HG03442 (cell line): ENCODE data around the gene KCNT2.

Experiments used
- ATAC-seq: cut with Tn5 transposase; IDR thresholded peaks from one replicate; pipeline ENCODE4 v1.9.1; 2021; ENCODE audit warnings: mild to moderate bottlenecking, moderate library complexity; ENCODE audit not compliant: unreplicated experiment

Gene KCNT2

DNA sequence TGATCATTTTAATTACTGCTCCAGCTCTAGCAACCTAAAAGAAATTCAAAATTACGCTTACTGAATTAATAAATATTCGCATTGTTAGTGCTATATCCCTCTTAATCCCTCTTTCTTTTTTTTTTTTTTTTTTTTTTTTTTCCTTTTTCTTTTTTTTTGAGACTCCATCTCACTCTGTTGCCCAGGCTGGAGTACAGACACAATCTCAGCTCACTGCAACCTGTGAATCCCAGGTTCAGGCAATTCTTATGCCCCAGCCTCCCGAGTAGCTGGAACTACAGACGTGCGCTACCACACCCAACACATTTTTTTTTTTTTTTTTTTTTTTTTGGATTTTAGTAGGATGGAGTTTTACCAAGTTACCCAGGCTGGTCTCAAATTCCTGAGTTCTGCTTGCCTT lies 157.1 kb downstream of the KCNT2 start:
- no peak for ATAC-seq

DNA sequence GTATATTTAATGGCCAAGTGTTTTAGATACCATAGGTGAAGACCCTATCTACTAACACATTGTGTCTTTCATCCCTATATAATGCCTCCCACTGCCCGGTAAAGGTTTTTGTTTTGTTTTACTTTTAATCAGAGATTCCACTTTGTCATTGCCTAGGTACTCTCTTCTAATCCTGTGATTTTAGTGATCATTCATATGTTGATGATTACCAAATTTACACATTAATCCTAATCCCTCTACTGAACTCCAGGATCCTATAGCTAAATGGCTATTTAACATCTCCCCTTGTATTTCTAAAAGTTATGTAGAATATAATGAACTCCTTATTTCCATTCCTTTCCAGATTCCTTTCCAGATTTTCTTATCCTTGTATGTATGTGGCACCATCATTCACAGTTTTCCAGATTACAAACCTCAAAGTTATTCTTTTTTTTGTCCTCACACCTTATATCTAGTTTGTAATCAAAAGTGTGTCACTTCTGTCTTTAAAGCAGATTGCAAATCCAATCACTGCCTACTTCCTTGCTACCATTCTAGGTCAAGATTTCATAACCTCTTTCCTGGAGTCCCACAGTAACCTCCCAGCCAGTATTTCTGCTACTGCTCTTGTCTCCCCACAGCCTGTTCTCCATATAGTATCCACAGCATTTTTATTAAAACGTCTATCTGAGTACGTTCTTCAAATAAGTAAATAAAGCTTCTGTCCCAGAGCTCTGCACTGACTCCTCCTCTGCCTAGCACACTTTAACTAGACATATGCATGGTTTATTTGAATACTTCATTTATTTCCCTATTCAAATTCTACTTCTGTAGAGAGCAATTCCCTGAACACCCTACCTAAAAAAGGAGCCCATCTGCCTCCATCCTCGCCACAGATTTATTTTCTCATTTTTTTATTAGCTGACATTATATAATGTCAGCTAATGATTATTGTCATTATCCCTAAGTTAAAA lies 157.8 kb downstream of the KCNT2 start:
- no peak for ATAC-seq

DNA sequence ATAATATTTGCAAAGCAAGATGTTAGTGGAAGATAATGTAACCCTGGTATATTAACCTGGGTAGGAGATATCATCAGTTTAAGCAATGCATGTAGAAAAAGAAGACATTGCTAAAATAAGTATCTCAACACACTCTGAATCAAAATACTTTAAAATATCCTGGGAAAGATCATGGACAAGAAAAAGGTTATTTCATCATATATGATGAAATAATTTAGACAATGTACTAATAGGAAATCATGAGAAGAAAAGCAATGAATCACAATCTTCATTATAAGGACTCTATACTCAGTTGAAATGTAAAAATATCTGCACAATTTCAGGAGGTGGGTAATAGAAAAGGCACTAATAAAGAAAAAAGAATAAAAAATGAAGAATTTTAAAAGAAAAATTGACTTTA lies 158.8 kb downstream of the KCNT2 start:
- ATAC-seq, result no peak

DNA sequence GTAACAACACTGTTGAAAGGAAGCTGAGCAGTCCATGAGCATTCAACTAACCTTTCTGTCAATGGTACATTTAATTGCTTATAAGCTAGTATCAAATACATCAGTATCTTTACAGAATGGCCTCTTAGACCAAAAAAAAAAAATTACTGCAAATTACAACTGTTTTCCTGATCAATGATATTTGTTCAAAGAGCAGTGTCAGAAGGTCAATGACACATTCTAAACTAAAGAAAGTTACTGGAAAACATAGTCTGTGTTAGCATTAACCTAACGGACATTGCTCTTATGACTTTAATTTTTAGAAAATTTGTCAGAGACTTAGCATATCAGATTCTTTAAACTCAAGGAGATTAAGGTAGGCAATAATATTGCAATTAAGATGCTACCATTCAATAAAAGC lies 162.5 kb downstream of the KCNT2 start:
- ATAC-seq, result no peak

DNA sequence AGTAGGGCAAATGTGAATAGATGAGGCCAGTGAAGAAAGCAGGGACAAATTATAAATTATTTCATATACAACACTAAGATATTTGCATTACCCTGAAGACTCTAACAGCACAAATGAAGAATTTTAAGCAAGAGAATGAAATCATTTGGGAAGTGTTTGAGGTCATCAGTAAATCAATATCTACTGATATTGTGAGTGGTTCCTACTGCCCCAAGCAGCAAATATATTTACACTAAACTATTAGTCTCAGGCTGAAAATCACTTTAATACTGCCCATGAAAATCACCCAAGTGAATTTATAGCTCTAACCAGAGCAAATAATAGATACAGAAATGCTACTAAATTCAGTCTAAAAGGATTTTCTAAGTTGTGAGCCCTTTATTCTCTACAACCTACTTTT lies 163.6 kb downstream of the KCNT2 start:
- ATAC-seq, result no peak

DNA sequence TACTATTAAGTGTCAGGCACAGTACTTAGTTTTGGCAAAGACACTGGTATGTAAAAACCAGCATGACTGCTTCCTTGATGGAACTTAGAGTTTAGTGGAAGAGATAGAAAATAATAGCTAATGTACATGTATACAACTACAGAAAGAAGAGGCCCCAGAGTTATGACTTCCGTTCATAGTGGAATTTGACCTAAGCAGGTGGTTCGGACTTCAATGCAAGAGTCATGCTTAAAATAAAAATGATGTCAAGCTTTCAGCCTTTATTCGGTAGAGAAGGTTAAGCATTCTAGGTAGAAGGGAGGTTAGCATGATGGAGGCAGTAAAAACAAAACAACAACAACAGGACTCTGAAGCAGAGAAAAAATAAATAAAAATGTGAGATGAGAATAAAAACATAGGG lies 165.9 kb downstream of the KCNT2 start:
- no peak for ATAC-seq

DNA sequence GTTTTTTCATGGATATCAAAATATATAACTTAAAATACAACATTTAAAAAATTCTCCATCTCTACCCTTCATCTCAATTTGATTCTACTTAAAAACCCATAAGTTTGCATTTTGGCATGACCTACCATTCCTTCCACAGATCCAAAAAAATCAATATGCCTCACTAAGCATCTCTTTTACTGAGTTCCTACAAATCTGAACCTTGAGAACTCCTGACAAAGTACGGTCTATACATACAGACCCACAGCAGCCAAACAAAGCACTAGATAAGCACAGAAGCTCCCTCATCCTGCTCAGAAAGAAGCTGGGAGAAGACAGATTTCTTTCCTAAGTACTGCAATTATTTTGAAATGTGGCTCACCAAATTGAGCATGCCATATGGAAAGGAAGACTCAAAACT lies 167.5 kb downstream of the KCNT2 start:
- ATAC-seq, result no peak

DNA sequence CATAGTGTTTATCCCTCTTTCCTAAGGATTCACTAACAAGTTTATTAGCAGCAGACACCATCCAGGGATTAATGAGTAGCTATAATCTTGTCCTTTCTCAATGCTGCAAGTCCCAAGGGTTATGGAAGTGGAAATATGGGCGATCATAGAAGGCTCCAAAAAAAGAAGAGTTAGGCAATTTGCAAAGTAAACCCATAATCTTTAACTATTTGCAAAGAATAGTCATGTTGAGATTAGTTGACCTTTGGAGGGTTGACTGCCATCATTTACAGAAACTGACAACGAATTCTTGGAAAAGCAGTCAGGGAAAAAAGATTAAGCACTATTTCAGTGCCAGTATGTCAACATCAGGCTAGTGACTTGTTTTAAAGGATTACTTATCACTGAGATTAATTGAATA lies 169.9 kb downstream of the KCNT2 start:
- ATAC-seq, result no peak

DNA sequence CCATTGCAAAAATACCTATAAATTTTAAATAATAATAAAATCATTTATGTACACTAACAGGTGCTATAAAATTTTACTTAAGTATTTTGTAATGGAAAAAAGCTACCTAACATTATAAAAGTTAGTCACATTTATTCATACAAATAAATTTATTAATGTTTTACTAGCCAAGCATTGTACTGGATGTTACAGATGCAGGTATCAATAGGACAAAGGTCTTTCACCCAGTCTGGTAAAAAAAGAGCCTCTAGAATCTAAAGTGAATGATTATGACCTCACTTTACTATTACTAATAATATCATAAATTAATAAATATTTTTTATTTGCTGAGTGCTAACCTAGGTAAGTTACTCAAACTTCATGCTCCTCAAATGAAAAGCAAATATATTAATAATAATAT lies 170.6 kb downstream of the KCNT2 start:
- no peak for ATAC-seq

DNA sequence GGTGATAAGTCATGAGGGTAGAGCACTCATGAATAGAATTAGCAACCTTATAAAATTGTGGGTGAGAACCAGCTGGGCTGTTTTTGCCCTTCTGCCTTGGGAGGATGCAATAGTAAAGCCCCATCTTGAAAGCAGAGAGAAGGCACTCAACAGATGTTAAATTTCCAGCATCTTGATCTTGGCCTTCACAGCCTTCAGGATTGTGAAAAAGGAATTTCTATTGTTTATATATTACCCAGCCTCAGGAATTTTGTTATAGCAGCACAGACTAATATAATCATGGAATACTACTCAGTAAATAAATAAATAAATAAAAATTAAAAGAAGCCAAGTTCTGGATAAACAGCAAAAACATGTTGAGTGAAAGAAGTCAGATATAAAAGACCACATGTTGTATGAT lies 175.2 kb downstream of the KCNT2 start:
- no peak for ATAC-seq

DNA sequence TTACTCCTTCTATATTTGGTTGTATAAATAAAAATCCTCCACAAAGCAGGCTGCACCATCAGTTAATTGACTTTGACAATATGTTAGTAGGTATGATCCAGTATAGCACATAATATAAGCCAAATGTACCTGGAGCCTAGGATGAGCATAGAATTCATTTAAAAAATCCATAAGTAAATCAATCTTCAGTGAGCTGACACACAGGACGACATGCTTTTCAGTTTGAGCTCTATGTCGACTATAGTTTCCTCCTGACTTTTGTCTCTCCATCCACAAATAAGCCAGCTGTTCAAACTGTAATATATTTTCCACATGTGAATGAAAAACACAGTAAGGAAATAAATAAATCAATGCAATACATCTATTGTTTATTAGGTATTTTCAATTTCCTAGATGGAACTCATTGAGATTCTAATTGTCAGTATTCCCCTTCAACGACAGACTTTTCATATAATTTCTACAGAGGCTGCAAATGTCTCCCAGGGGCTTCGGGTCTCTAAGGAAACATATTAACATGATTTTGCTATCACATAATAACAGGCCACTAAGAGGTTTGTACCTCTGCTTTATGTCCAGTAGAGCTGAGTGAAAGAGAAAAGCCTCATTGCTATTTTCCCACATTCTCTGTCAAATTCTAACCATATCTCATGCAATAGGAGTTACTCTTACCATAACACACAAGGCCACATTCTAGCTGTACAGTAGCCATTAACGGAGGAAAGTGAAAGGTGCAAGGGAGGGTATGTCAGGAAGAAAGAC lies 180.1 kb downstream of the KCNT2 start:
- no peak for ATAC-seq

DNA sequence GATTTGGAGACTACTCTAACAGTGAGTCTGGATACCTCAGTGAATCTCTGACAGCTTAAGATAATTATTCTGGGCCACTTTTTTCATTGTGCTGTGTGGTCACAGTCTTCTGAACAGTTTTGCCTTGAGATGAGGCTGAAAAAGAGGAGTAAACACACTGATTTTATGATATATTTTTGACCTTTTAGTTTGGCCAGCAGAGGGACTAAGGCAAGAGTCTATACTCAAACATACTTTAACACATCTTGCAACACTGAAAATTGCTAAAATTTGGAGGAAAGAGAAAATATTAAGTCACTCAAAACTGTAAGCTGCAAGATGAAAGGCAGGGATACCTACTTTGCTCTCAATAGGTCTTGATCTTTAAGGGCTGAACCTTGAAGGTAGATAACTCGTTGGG lies 182.7 kb downstream of the KCNT2 start:
- ATAC-seq, result no peak

DNA sequence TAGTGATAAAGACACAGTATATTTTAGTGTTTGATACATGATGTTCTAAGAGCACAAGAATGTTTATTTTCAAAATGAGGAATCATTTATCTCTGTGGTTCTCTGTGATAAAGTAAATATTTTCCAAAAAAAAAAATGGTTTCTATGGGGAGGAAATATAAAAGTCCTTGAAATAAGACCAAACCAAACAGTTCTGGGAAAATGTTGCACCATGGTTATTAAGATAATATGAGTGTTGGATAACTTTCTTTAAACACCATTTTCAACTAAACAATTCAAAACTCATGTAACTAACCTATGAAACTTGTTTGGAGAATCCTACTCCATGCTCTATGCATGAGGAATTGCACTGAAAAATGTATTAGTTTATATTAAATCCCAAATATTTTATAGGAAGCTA lies 184.6 kb downstream of the KCNT2 start:
- ATAC-seq, result no peak

DNA sequence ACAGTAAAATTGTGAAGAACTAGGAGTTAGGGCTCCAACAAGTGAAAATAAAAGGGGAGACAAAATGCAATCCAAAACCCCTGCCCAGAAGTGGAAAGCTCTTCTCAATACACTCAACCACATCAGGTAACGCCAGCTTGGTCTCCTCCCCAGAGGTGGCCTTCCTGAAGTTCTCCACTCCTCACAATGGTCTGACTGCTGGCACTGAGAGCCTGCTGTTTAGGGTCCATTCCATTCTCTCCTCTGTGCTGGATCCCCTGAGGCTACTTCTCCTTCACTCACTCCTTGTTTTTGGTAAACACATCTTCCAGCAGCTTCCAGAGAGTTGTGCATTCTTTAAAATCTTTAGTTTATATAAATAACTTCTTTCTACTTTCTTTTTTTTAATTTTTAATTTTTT lies 189.5 kb downstream of the KCNT2 start:
- no peak for ATAC-seq

DNA sequence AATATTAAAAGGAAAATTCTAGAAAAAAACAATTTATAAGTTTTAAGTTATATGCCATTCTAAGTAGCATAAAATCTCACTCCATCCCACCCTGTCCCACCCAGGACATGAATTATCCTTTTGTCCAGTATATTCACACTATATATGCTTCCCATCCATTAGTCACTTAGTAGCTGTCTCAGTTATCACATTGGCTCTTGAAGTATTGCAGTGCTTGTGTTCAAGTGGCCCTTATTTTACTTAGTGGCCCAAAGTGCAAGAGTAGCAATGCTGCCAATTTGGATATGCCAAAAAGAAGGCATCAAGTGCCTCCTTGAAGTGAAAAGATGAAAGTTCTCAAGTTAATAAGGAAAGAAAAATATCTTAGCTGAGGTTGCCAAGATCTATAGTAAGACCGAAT lies 192.3 kb downstream of the KCNT2 start:
- no peak for ATAC-seq

DNA sequence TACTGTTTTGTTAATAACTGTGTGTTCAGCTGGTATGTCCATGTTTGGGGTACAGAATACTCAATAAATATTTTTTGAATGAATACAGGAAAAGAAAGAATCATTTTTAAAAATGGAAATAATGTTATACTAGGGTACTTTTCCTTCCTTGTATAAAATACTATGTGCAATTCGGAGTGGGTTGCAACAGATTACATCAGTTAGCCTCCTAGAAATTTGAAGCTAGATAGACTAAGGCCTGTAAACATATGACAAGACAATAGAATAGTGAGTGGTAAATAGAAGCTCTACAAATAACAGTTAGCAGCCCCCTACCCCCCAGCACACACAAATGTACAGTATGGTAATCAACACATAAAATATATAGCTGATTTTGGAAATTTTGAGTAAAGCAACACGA lies 195.9 kb downstream of the KCNT2 start:
- ATAC-seq, result no peak

DNA sequence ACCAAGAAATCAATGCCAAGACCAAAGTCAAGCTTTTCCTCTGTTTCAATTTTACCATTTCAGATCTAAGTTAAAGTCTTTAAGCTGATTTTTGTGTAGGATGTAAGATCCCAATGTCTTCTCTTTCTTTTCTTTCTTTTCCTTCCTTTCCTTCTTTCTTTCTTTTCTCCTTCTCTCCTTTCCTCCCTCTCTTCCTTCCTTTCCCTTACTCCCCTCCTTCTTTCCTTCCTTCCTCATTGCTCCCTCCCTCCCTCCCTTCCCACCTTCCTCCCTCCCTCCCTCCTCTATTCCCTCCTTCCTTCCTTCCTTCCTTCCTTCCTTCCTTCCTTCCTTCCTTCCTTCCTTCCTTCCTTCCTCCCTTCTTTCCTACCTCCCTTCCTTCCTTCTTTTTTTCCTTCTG lies 197.5 kb downstream of the KCNT2 start:
- no peak for ATAC-seq

DNA sequence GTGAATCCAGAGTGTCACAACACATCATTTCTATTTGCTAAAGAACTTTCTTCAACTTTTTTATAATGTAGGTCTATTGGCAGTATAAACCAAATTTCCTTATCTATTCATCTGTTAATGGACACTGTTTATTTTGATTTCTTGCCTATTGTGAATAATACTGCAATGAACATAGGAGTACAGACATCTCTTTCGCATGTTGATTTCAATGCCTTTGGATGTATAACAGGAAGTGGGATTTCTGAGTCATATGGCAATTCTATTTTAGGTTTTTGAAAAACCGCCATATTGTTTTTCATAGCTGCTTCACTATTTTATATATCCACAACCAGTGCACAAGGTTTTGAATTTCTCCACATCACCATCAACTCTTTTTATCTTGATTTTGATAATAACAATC lies 198.7 kb downstream of the KCNT2 start:
- no peak for ATAC-seq

DNA sequence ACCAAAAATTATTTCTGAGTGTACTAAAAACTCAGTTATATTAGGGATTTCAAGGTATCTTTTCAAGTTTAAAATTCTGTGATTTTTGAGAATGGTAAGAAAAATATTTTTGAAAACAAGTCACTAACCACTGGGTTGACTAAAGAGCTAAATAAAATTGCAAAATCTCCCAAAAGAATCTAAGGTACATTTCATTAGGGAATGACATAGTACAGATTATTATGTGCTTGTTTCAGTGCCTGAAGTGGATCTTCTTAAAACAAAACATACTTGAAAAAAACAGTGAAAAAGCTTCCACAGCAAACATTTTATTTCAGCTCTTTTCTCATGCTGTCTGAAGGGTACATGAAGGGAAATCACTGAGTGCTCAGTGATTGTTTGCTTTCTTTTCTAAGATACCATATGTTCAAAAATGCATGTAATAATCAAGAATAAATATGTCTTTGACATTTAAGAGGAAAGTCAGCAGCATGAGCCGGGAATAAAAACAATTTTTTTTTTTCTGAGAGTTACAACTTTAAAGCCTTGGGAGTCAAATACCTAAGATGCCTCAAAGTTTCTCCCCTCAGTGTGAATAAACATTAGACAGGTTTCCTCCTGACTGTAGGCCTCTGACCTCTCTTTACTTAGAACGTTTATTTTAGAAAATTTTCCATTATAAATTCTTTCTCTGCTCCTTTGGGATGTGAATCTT lies 200.7 kb downstream of the KCNT2 start:
- no peak for ATAC-seq

DNA sequence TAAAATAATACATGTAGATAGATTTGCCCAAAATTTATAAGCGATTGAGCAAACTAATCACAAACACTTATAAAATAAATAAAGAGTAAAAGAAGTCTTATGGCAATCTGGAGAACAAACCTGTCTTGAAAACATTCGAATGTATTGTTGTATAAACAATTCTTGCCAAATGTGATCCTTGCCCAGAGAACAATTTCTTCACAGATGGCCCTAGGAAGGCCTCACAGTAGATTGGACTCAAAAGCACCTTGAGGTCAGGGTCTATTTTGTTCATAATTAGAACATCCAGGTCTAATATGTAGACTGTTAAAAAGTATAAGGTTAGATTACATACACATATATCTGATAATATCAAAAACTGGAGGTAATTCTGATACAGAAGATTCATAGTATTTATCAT lies 202.4 kb downstream of the KCNT2 start:
- no peak for ATAC-seq

DNA sequence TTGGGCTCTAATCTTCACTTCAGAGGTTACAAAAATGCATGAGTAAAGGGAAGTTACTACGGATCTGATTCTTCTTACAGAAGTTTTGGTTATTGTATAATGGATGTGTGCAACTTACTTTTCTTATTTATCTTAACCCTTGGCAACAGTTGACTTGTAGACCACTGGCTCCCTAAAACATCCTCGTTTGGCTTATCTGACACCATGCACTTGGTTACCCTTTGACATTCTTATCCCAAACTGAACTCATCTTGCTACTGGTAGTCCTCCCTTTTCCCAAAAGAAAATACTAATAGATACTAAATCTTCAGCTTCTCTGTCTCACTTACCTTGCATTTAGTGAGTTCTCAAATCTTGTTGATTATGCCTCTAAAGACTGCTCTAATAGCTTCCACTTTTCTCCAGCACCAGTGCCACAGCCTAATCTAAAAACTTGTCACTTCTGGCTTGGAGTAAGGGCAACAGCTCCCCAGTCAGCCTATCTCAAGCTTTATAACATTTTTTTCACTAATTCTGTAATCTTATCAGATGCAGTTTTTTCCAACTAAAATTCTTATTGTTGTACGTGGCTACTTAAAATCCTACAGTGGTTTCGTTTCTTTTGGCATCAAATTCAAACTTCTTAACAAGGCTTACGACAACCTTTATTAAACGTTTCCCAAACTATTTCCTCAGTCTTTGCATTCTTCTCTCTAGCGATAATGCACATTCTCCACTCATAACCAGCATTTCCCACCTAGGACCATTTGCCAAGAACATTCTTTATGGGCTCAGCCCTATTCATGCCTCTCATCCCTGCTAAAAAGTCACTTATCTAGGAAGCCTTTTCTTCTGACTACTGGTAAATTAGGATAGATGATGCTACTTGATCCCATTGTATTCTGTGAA lies 204.2 kb downstream of the KCNT2 start:
- ATAC-seq, result no peak
